SK-N-MC (cell line): ENCODE data around the gene CCT3.

Source experiments
- EZH2 ChIP-seq: fragments of 200-600 bp; sonication (generic); IDR thresholded peaks from one replicate; pipeline ENCODE4 v1.6.1; 2017; ENCODE audit warnings: antibody characterized with exemption
- FOXP2 ChIP-seq: optimal IDR thresholded peaks from 2 replicates; pipeline ENCODE3; 2011; ENCODE audit warnings: mild to moderate bottlenecking, moderate library complexity; ENCODE audit not compliant: insufficient read depth; ENCODE audit errors: extremely low read length, control extremely low read depth
- POLR2AphosphoS5 ChIP-seq: IDR thresholded peaks from 2 replicates; pipeline ENCODE4 v1.6.1; 2012; ENCODE audit warnings: mild to moderate bottlenecking, low read depth, low read length, borderline replicate concordance

GRCh38 chr1:156386949-156387869, 49.1 kb upstream of the CCT3 start:
- no peak for TF ChIP-seq POLR2AphosphoS5
- no peak for TF ChIP-seq EZH2
- no peak for TF ChIP-seq FOXP2
